Activated CD4-positive, alpha-beta T cell treated with anti-CD3 and anti-CD28 coated beads for 36 hours (primary cell): ENCODE measurements around the gene SH3GLB2. TPM values are rescaled to one million over a fixed set of nuclear protein-coding genes. Genes with fewer than 3 reads are reported as not detected.
"Not testable (repeated sequence)": the region's sequence is repeated elsewhere in the genome, so short reads cannot be mapped to it uniquely, and the experiment has no call there.

ENCODE experiments used
- ATAC-seq: fragments of 200-7000 bp; cut with Tn5 transposase; one replicate; pipeline ENCODE4 v1.10.0; 2021; ENCODE audit warnings: mild to moderate bottlenecking, moderate library complexity
- CTCF ChIA-PET: fragments of 350-600 bp; sonication (Branson Sonifier 250); formaldehyde crosslinking; loops from one replicate; lab custom pipeline; 2021; ENCODE audit warnings: antibody characterized with exemption; lab: Charles Lee
- POLR2A ChIA-PET: fragments of 350-600 bp; sonication (Branson Sonifier 250); formaldehyde crosslinking; loops from one replicate; lab custom pipeline; 2021; ENCODE audit warnings: antibody characterized with exemption, inconsistent platforms; lab: Charles Lee
- DNase-seq: peaks from one replicate; pipeline ENCODE4 v3.0.0-alpha.2; 2020
- H3K27ac Mint-ChIP-seq: one replicate; pipeline ENCODE4 v1.8.0; 2021; ENCODE audit warnings: mixed read lengths
- H3K27me3 Mint-ChIP-seq: one replicate; pipeline ENCODE4 v1.8.0; 2021; ENCODE audit warnings: mixed read lengths
- H3K36me3 Mint-ChIP-seq: one replicate; pipeline ENCODE4 v1.8.0; 2021; ENCODE audit warnings: low read depth, mixed read lengths
- H3K4me1 Mint-ChIP-seq: one replicate; pipeline ENCODE4 v1.8.0; 2021; ENCODE audit warnings: mixed read lengths
- H3K4me3 Mint-ChIP-seq: one replicate; pipeline ENCODE4 v1.8.0; 2021; ENCODE audit warnings: mild to moderate bottlenecking, moderate library complexity, mixed read lengths
- H3K9me3 Mint-ChIP-seq: one replicate; pipeline ENCODE4 v1.8.0; 2021; ENCODE audit warnings: low read depth, mixed read lengths
- intact Hi-C, 2 experiments: fragments of 100-400 bp; cut with DNase I in 1 of 2; cut with micrococcal nuclease in 1 of 2; formaldehyde crosslinking; loops; one replicate each; pipeline versions ENCODE4 v1.14.2 to v1.15.1; 2022 to 2024; cut with DNase I, micrococcal nuclease
- total RNA-seq, 2 experiments: library from RNA; stranded (reverse); gene quantifications; one replicate each; pipeline ENCODE4 v1.2.3, GENCODE V29; 2021

SH3GLB2 gene
- total RNA-seq, 2 experiments from 2014 or later: 49.1 to 53.7 TPM

GRCh38 chr9:128987805-128988204 is 40.3 kb downstream of the SH3GLB2 start:
- POLR2A ChIA-PET: no interaction called here

GRCh38 chr9:128986671-128987070 is 41.5 kb downstream of the SH3GLB2 start:
- CTCF ChIA-PET: interaction anchor here (0.6 kb wide), 1 partner anchor 37 kb away, joined by 3 read pairs; no protein-coding TSS in a partner anchor
- DNase-seq (no peak), ATAC-seq (no peak)
- POLR2A ChIA-PET: no interaction called here
- Mint-ChIP-seq H3K36me3 (peaks cover 61% of the 10 kb centered on the region), H3K27ac (no peak overlapping the region), H3K27me3 (no peaks in the 10 kb centered on the region), H3K4me3 (no peak overlapping the region), H3K4me1 (no peaks in the 10 kb centered on the region), H3K9me3 (no peaks in the 10 kb centered on the region)
- intact Hi-C loops: no loop called here

More at GRCh38 chr9:128987805-128988204, 40.3 kb downstream of the SH3GLB2 start:
- CTCF ChIA-PET: interaction anchor here (0.6 kb wide), 1 partner anchor 29 kb away, joined by 5 read pairs; no protein-coding TSS in a partner anchor
- intact Hi-C loops: no loop called here
- no peak for DNase-seq
- ATAC-seq: no peak
- Mint-ChIP-seq H3K36me3 (peaks cover 58% of the 10 kb centered on the region), H3K27ac (no peak overlapping the region), H3K4me1 (no peaks in the 10 kb centered on the region), H3K4me3 (no peak overlapping the region), H3K9me3 (no peaks in the 10 kb centered on the region), H3K27me3 (no peaks in the 10 kb centered on the region)

GRCh38 chr9:128983536-128983935 is 44.6 kb downstream of the SH3GLB2 start:
- POLR2A ChIA-PET: no interaction called here
- ATAC-seq (no peak), DNase-seq (no peak)
- intact Hi-C loops: no loop called here
- H3K9me3 Mint-ChIP-seq: no peaks in the 10 kb centered on the region
- H3K27me3 Mint-ChIP-seq: no peaks in the 10 kb centered on the region
- H3K4me3 Mint-ChIP-seq: no peak overlapping the region
- H3K4me1 Mint-ChIP-seq: no peaks in the 10 kb centered on the region
- H3K27ac Mint-ChIP-seq: no peak overlapping the region
- H3K36me3 Mint-ChIP-seq: peaks cover 74% of the 10 kb centered on the region
- CTCF ChIA-PET: no interaction called here

GRCh38 chr9:128979111-128979510 is 49.0 kb downstream of the SH3GLB2 start:
- CTCF ChIA-PET: no interaction called here
- H3K9me3 Mint-ChIP-seq: no peaks in the 10 kb centered on the region
- H3K36me3 Mint-ChIP-seq: peaks cover 63% of the 10 kb centered on the region

GRCh38 chr9:128972956-128973355 is 55.2 kb downstream of the SH3GLB2 start:
- Mint-ChIP-seq H3K27me3 (no peaks in the 10 kb centered on the region), H3K27ac (no peak overlapping the region), H3K9me3 (no peaks in the 10 kb centered on the region), H3K4me3 (no peak overlapping the region), H3K4me1 (no peaks in the 10 kb centered on the region), H3K36me3 (peaks cover 63% of the 10 kb centered on the region)
- ATAC-seq (no peak), DNase-seq (no peak)
- CTCF ChIA-PET: no interaction called here
- POLR2A ChIA-PET: no interaction called here
- intact Hi-C loops: no loop called here

More at GRCh38 chr9:128979111-128979510, 49.0 kb downstream of the SH3GLB2 start:
- intact Hi-C loops: no loop called here
- POLR2A ChIA-PET: no interaction called here
- no peaks in the 10 kb centered on the region for H3K27me3 Mint-ChIP-seq
- ATAC-seq (no peak), DNase-seq (no peak)
- H3K4me3 Mint-ChIP-seq: no peak overlapping the region
- no peak overlapping the region for H3K27ac Mint-ChIP-seq
- no peaks in the 10 kb centered on the region for H3K4me1 Mint-ChIP-seq

- CTCF ChIA-PET: no interaction called here
- intact Hi-C loops: no loop called here
- no peak overlapping the region for H3K4me3 Mint-ChIP-seq
- H3K36me3 Mint-ChIP-seq: peaks cover 53% of the 10 kb centered on the region
- no peaks in the 10 kb centered on the region for H3K9me3 Mint-ChIP-seq
- DNase-seq (no peak), ATAC-seq (no peak)
- POLR2A ChIA-PET: no interaction called here
- H3K27ac Mint-ChIP-seq: no peak overlapping the region
- no peaks in the 10 kb centered on the region for H3K27me3 Mint-ChIP-seq
- H3K4me1 Mint-ChIP-seq: no peaks in the 10 kb centered on the region
Measured at GRCh38 chr9:128969491-128969890, 58.6 kb downstream of the SH3GLB2 start.

GRCh38 chr9:128961403-128961802 is 66.7 kb downstream of the SH3GLB2 start:
- H3K4me3 Mint-ChIP-seq, intact Hi-C loops, H3K4me1 Mint-ChIP-seq, DNase-seq, H3K27ac Mint-ChIP-seq, H3K9me3 Mint-ChIP-seq, ATAC-seq, H3K27me3 Mint-ChIP-seq: not testable (repeated sequence)
- POLR2A ChIA-PET: interaction anchor here (0.6 kb wide), 1 partner anchor 13 kb away, joined by 4 read pairs; no protein-coding TSS in a partner anchor
- peaks cover 40% of the 10 kb centered on the region for H3K36me3 Mint-ChIP-seq
- CTCF ChIA-PET: interaction anchor here (0.6 to 0.7 kb wide), 3 partner anchors 19 to 631 kb away, joined by 3 read pairs; no protein-coding TSS in a partner anchor

Other genes with a start within 250 kb of the SH3GLB2 start
- 10 to 100 TPM; 10.5 to 14.0 TPM for gene TBC1D13, start 241.1 kb downstream of the SH3GLB2 start, total RNA-seq
- gene ENDOG, start 209.8 kb downstream of the SH3GLB2 start, total RNA-seq: 1 to 10 TPM; 7.3 to 9.3 TPM
- gene SPOUT1, start 198.5 kb downstream of the SH3GLB2 start, total RNA-seq: 10 to 100 TPM; 87.9 to 92.9 TPM
- gene KYAT1, start 146.4 kb downstream of the SH3GLB2 start, total RNA-seq: 10 to 100 TPM; 14.8 to 18.5 TPM
- 10 to 100 TPM; 14.9 to 15.5 TPM for gene LRRC8A, start 146.2 kb downstream of the SH3GLB2 start, total RNA-seq
- under 1 TPM; 0.21 to 0.44 TPM for gene PHYHD1, start 107.3 kb downstream of the SH3GLB2 start, total RNA-seq
- gene DOLK, start 80.7 kb downstream of the SH3GLB2 start, total RNA-seq: 1 to 10 TPM; 4.8 to 5.0 TPM
- gene NUP188, start 80.6 kb downstream of the SH3GLB2 start, total RNA-seq: 100 to 1,000 TPM; 102 to 124 TPM
- 10 to 100 TPM; 15.7 to 25.8 TPM for gene MIGA2, start 8.3 kb upstream of the SH3GLB2 start, total RNA-seq
- gene DOLPP1, start 52.8 kb upstream of the SH3GLB2 start, total RNA-seq: 10 to 100 TPM; 15.1 to 16.4 TPM
- gene CRAT, start 82.5 kb upstream of the SH3GLB2 start, total RNA-seq: 10 to 100 TPM; 13.2 to 18.9 TPM
- 10 to 100 TPM; 71.9 to 88.0 TPM for gene PTPA, start 83.1 kb upstream of the SH3GLB2 start, total RNA-seq
- 1 to 10 TPM; 2.6 to 2.8 TPM for gene IER5L, start 149.9 kb upstream of the SH3GLB2 start, total RNA-seq